ENCODE results near the gene AGL.
A peak's percentile ranks its signal among the peaks of the same experiment; 100 is the strongest.
"Not testable (repeated sequence)": the region's sequence is repeated elsewhere in the genome, so short reads cannot be mapped to it uniquely, and the experiment has no call there.

The AGL gene
- total RNA-seq, result 61.7 to 66.2 reads per million in 2 donors

DNA sequence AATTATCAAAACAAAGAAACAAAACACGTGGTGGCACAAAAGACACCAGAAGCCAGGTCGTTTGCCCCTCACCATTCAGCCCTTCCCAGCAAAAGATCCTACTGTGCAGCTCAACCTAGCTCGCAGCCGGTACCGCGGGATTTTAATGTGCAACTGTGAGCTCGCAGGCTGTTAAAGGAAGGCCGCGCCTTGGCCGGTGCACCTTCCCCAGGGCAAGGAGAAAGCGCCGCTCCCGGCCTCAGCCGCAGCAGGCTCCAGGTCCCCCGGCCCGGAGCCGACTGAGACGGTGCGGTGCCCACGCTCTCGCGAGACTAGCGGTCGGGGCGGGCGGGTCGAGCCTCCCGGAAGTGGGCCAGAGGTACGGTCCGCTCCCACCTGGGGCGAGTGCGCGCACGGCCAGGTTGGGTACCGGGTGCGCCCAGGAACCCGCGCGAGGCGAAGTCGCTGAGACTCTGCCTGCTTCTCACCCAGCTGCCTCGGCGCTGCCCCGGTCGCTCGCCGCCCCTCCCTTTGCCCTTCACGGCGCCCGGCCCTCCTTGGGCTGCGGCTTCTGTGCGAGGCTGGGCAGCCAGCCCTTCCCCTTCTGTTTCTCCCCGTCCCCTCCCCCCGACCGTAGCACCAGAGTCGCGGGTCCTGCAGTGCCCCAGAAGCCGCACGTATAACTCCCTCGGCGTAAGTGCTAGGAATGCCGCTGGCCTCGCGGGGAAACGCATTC, at the start of gene AGL:
Gene AGL (plus strand): TSS at position 618 of the 715 bp plus-strand sequence. CDS start 682 bp downstream, outside the sequence.
- peak; percentile 80 for DNase-seq

DNA sequence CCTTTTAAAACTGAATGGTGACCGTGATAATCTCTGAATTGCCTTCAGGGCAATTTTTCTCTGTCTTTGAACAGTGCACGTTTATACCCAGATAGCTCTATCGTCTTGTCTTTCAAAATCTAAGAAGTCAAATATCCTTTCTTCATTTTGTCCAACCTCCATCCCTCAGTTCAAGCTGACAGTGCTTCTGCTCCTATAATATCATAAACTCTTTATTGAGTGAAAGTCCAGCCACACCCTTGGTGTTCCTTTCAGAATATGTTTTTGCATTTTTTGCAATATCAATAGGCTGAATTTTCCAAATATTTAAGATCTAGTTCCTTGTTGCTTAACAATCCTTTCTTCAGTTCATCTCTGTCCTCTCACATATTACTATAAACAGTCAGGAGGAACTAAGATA, 48.6 kb upstream of the AGL start:
- no peak for DNase-seq

DNA sequence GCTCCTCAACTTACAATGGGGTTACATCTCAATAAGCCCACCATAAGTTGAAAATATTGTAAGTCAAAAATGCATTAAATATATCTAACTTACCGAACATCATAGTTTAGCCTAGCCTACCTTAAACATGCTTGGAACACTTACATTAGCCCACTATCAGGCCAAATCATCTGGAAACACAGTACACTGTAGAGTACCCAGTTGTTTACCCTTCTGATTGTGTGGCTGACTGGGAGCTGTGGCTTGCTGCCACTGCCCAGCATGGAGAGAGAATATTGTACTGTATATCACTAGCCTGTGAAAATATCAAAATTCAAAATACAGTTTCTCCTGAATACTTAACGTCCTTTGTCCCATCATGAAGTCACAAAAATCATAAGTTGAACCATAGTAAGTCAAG, 43.3 kb upstream of the AGL start:
- no peak for DNase-seq

DNA sequence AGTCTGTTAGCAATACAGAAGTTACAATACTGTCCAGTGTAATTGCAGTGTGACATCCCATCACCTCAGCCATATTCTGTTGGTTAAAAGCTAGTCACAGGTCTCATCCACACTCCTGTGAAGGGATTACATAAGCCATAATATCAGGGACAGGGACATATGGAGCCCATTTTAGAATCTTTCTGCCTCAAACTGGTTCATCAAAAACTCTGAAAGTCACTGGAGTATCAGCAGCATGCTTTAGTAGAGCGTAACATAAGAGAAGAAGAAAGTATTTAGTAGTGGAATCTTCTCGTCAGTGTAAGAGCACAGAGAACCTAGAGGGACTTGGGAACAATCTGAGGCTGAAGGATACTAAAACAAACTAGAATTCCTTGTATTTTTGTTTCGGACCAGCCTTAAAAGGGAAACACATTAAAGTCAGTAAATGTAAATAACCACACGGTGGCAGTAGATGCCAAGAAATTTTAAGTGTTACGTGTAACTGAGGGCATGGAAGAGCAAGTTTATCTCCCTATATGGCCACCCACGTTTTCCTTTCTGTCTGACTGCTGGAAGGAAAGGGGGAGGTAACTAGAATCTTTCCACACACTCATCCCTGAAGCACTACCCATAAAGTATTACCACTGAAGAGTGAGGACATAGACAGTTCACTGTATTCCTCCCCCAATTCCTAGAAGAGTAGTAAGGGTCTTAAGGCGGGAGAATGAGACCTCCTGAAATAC, 41.6 kb upstream of the AGL start:
- no peak for DNase-seq

- DNase-seq, result no peak
Observed at GRCh38 chr1:99811075-99811474, 39.1 kb upstream of the AGL start.

DNA sequence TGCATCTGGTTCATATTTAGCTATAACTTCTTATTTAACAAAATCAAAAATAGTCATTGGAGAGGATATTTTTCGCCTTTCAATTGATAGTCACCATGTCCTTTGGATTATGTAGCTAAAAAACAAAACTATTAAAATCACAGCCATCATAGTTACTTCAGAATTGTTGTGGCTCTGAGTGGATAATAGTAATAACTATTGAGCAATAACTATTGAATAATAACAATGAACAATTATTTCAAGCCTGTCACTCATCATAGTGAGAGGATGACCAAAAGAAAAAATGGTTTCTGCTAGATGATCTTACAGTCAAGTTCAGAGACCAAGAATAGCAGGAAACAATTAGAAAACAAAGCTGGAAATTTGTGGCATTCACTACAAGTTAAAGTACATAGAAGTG, 38.4 kb upstream of the AGL start:
- no peak for DNase-seq

- DNase-seq, result no peak
Observed at GRCh38 chr1:99814373-99814900, 35.7 kb upstream of the AGL start.

- DNase-seq, result no peak
Observed at GRCh38 chr1:99816656-99817055, 33.5 kb upstream of the AGL start.

- no peak for DNase-seq
Observed at GRCh38 chr1:99818063-99818699, 32.0 kb upstream of the AGL start.

GRCh38 chr1:99820546-99820945, 29.6 kb upstream of the AGL start:
- no peak for DNase-seq

DNA sequence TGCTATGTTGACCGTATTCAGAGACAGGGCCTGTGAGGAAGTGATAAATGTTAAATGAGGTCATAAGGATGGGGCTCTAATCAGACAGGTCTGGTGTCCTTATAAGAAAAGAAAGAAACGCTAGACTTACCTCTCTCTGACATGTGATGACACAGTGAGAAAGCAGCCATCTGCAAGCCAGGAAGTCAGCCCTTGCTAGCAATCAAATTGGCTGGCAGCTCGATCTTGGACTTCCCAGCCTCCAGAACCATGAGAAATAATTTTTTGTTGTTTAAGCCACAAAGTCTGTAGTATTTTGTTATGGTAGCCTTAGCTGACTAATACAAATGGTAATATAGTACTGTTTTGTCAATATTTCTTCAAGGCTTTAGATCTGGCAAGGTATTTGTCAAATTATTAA, 25.1 kb upstream of the AGL start:
- DNase-seq, result no peak

DNA sequence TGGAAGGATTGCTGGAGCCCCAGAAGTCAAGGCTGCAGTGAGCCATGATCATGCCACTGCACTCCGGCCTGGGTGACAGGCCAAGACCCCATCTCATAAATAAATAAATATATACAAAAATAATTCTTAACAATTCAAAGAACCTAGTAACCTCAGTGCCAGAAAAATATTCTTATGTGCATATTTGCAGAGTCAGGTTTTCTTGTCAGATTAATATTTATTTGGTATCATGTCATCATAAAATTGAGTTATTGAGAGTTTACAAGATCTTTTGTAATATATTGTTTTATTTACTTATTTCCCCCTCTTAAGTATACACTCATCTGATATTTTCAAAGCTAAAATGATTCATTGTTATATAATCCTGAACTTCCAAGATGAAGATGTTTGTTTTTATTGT, 24.5 kb upstream of the AGL start:
- DNase-seq, result no peak

GRCh38 chr1:99827970-99828369, 22.2 kb upstream of the AGL start:
- DNase-seq, result no peak

- no peak for DNase-seq
Observed at GRCh38 chr1:99829269-99829668, 20.9 kb upstream of the AGL start.

DNA sequence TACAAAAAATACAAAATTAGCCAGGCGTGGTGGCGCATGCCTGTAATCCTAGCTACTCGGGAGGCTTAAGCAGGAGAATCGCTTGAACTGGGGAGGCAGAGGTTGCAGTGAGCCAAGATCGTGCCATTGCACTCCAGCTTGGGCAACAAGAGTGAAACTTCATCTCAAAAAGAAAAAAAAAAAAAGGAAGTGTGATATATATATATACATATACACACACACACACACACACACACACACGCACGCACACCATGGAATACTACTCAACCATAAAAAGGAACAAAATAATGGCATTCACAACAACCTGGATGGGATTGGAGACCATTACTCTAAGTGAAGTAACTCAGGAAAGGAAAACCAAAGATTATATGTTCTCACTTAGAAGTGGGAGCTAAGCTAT, 16.2 kb upstream of the AGL start:
- not testable (repeated sequence) for DNase-seq

DNA sequence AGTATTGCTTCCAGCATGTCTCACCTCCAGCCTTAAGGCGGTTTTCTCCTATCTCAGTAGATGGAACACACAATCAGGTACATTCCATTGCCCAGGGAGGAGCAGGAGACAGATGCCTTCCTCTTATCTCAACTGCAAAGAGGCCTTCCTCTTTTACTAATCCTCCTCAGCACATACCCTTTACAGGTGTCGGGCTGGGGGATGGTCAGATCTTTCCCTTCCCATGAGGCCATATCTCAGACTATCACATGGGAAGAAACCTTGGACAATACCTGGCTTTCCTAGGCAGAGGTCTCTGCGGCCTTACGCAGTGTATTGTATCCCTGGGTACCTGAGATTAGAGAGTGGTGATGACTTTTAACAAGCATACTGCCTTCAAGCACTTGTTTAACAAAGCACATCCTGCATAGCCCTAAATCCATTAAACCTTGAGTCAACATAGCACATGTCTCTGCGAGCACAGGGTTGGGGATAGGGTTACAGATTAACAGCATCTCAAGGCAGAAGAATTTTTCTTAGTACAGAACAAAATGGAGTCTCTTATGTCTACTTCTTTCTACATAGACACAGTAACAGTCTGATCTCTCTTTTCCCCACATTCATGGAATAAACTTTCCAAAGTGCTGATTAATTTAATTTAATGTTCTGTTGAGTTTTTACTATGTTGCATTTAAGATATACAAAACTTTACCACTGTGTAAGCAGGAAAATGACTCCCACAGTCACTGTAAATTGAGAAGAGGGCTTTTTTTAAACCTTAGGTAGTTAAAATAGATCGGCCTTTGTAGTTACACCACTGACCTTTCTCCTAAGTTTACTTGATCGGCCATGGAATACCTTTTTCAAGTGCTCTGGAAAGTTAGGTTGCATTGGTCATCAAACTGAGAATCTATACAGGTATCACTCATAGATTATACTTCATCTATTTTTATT, 13.7 kb upstream of the AGL start:
- DNase-seq, result not testable (repeated sequence)

- not testable (repeated sequence) for DNase-seq
Observed at GRCh38 chr1:99840353-99840752, 9.8 kb upstream of the AGL start.

GRCh38 chr1:99843760-99844159, 6.4 kb upstream of the AGL start:
- no peak for DNase-seq

GRCh38 chr1:99845201-99845600, 5.0 kb upstream of the AGL start:
- not testable (repeated sequence) for DNase-seq

DNA sequence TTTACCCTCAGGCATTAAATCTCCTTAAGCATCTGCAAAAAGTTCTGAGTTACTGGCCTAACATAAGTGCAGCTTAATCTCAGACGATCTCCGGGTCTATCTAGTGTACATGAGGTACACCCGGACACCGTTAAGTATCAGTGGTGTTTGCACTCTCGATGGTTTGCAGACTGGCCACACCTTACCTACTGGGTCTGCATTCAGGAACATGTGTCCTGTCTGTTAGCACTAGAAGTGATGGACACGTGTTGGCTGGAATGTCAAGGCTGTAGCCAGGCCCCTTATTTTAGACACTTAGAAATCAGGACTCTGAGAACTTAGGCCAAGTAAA, 783 bp upstream of the AGL start:
- DNase-seq, result no peak

DNA sequence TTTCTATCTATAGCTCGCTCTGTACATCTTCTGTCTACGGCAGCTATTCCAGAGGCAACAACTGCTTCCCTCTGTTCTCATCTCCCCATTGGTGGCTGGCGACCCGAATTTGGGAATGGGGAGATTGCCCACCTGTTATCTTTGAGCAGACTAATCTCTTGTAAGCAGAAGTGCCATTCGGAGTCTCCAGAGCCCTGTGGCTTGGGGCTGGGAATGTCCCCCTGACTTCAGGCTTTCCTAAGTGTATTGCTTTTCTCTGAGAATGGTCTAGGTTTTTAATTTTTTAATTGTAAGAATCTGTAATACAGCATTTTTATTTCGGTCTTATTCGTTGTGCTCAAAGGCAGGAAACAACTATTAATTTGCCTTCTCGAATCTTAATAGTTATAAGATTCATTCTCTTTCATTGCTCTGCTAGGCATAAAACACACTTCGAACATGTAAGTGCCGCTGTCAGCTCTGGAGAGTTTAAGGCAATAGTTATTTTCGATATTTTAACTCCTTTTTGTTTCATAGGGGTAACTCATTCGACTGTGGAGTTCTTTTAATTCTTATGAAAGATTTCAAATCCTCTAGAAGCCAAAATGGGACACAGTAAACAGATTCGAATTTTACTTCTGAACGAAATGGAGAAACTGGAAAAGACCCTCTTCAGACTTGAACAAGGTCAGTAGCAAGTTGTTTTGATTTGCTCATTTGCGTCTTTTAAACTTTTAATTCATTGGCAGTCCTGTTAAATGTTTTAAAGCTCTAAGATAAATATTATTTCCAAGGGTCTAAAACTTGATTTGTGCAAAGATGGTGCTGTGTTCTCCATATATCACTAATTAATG, 514 bp downstream of the AGL start:
- no peak for DNase-seq
